SH-SY5Y (cell line): Measurements from ENCODE around the gene SSBP3.

Experiments used
- GATA2 ChIP-seq: IDR thresholded peaks from 2 replicates; pipeline ENCODE4 v1.6.1; 2011; ENCODE audit warnings: mild to moderate bottlenecking, low read depth, low read length
- GATA3 ChIP-seq: IDR thresholded peaks from 2 replicates; pipeline ENCODE4 v1.6.1; 2011; ENCODE audit warnings: low read depth, mild to moderate bottlenecking, low read length, moderate library complexity

The SSBP3 gene

DNA sequence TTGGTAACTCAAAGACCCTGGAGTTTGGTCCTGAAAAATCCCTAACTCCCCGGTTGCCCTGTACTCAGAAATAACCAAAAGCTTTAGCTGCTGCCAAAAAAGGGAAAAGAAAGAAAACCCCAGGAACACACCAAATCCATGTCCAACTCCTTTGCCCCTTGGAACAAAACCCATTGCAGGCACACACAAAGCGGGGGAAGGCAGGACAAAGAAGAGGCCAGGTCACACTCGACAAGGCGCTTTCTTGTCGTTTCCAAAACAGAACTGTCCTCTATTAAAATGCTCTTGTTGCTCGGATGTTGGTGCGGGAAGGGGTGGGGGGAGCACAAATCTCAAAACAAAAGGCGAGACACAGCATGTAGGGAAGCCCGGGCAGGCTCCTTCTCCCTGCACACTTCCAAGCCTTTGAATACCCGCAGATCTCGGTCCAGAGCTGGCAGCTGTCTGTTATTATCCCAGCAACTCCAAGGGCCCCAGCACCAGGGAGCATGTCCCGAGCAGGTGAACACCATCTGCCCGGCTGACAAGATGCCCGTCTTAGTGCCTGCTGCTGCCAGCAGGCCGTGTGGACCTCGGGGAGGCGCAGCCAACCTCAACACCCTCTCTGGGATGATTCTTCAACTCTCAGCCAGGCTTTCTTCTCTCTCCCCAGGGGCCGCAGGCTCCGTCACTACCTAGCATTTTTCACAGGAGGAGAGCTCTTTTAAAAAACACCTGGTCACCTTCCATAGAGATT is 96.4 kb downstream of the SSBP3 start:
- TF ChIP-seq GATA2 (no peak), GATA3 (no peak)

DNA sequence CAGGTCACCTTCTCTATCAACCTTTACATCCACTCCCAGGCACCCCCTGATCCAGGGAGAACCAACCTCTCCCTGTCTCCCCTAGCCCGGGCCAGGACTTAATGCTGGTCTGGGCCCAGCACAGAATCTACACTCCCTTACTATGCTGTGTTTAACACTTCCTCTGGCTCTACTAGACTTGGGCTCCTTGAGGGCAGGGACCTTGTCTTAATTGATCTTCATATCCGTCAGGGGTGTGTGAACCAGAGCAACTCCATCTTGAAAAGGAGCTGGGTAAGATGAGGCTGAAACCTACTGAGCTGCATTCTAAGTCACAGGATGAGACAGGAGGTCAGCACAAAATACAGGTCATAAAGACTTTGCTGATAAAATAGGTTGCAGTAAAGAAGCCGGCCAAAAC is 98.9 kb downstream of the SSBP3 start:
- TF ChIP-seq GATA2: no peak
- TF ChIP-seq GATA3: no peak

DNA sequence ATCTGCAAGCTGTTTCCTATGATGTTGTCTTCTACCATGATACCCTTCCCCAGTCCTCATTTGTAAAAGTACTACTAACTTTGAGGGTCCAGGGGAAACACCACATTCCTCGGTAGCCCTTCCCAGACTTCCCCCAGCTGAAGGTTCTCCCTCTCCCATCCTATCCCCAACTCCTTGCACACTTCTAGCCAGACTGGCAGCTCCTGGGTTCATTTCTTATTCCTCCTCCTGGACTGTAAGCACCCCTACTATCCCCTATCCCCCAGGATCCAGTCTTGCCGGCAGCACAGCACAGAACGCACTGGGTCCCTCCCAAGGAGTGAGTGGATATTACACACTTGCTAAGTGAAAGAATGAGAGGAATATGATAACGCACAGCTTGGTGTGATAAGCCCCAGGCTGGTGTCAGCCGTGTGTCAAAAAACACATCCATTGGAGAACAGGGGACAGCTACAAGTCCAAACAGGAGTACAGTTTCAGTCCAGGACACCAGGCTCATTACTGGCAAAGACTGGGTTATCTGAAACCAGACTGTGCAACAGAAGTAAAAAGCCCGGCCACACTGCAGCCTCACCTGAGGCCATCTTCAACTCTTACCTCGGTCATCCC is 100.2 kb downstream of the SSBP3 start:
- TF ChIP-seq GATA3 (no peak), GATA2 (no peak)

DNA sequence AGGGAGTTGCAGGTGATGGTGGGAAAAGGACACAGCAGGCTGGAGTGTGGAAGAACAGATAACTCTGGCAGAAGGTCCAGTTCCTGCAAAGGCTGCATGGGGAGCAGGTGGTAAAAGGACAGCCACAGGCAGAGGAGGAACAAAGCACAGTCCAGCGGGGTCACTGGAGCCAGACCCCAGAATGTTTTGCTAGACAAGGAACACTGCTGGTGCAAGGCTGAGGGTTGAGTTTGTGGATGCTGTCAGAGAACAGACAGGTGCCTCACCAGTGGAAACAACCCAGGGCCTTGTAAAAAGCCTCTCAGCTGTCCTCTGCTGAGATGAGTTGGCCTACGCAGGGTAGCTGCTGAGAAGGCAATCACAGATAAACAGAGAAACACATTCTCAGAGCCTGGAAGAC is 101.7 kb downstream of the SSBP3 start:
- TF ChIP-seq GATA2: no peak
- TF ChIP-seq GATA3: no peak

DNA sequence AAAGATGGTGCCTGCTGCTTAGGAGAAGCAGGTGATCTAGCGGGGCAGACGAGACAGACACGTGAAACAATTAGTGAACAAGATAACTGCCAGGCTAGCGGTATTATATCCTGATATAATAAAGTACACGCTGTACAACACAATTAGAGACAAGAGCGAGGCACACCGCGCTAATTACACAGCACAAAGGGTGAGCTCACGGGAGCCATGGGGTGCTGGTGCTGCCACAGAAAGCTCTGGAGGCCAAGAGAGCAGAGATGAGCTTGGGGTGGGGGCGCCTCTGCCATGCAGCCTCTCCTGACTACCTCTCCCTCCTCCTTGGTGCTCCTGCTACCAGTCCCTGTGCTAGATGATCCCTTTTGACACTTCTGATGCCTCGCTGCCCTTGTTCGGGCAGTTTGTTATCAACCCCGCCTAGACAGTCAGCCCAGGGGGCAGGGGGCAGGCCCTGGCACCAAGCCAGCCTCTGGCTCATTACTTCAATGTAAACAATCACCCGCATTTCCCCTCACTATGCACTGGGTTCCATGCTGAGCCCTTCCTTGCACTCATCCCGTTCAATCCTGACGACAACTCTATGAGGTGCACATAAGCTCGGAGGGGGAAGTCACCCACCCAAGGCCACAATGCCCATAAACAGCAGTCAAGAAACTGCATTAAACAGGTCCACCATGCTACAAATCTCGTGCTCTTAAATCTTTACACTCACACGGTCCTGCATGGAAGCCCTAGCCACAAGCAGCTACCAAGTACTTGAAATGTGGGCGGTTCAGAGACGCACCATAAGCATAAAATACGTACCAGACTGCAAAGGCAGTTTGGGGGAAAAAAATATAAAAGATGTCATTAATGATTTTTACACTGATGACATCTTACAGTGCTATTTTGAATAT is 103.0 kb downstream of the SSBP3 start:
- TF ChIP-seq GATA2 (no peak), GATA3 (no peak)

DNA sequence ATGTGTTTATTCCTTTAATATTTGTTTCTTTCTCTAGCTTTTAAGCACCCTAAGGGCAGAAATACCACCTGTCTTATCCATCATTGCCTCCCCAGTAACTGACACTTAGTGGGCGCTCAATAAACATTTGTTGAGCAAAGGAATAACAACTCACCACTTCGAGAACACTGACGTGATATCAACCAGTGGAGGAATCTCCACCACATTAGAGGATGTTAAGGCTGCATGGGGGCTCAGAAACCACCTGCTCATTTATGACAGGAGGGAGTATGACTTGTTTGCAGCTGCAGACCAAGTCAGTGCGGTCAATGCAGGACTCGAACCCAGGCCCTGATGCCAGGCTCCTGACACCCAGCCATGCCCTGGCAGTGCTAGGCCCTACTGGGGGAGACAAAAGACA is 103.6 kb downstream of the SSBP3 start:
- TF ChIP-seq GATA2 (no peak), GATA3 (no peak)

DNA sequence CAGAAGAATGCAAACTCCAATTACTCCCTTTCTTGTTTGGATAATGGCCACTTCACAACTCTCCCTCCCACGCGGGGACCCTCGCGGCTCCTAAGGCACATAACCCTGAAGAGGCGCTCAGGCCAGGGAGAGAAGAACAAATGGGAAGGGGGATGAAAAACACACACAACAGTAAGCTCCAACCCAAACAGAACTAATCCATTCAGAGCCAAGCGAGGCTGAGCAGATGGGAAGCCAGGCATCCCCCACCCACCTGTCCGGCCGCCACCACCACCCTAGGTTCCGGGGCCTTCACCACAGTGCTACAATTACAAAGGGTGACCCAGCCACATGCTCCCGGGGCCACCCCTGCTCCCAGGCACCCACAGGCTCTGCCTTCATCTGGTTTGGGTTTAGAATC is 104.7 kb downstream of the SSBP3 start:
- no peak for TF ChIP-seq GATA2
- TF ChIP-seq GATA3: no peak

DNA sequence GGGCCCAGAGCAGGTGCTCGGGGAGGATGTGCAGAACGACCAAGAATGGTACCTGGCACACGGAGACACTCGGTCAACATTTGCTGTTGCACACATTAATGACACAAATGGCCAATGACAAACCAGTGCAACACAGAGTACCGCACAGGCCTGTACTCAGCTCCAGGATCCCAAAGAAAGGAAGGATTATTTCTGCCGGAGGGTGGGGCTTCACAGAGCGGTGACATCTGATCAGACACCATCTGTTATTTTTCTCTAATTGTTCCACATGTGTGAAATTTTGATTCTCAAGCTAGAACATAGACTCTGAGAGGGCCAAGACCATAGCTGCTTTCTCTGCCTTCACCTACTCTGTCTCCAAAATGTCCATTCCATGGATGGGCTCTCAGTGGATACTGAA is 105.8 kb downstream of the SSBP3 start:
- TF ChIP-seq GATA2 (no peak), GATA3 (no peak)

DNA sequence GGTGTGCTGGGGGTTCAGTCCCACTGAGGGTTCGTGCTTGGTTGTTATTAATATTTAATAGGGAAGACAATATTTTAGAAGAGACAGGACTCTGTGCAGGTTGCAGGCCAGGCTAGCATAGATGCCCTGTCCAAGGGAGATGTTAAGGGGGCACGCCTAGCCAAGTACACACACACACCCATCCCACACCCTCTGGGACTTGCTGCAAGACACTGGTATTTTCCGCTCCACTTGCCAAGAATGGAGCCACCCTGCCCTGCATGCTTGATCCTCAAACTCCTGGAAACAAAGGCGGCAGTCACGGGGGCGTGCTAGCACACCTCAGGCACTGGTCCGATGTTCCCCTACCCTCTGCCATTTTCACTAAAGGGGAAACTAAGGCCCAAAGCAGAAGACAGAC is 107.2 kb downstream of the SSBP3 start:
- TF ChIP-seq GATA3 (no peak), GATA2 (no peak)

DNA sequence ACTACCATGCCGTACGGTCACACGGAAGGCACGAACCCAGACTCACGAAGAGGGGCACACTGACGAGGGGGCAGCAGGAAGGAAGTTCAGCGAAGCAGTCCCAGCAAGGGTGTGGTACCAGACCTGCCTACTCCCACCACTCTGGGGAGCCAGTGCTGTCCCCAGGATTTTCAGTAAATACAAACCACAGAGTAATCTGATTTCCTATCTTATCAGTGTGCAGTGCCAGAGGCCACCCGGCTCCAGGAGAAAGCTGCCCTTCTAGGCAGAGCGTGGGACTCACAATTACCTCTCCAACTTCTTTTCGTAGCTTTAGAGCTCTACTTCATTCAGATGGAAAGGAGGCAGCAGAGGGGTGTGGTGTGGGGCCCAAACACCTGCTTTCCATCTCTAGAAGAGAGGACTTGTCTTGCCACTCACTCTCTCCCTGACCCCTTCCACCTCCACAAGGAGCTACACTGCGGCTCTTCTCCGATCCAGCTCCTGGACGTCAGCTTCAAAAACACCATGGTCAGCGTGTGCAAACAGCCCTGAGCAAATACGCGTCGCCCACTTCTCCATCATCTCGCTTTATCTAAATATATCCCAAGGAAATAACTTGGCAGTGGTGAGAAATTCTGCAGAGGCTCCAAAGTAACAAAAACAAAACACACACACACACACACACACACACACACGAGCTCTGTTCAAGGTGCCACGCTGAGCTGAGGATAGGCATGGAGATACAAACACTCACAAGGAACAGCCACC is 107.7 kb downstream of the SSBP3 start:
- TF ChIP-seq GATA3: no peak; the same call in 1 of the 2 replicates
- TF ChIP-seq GATA2: peak; percentile 95

DNA sequence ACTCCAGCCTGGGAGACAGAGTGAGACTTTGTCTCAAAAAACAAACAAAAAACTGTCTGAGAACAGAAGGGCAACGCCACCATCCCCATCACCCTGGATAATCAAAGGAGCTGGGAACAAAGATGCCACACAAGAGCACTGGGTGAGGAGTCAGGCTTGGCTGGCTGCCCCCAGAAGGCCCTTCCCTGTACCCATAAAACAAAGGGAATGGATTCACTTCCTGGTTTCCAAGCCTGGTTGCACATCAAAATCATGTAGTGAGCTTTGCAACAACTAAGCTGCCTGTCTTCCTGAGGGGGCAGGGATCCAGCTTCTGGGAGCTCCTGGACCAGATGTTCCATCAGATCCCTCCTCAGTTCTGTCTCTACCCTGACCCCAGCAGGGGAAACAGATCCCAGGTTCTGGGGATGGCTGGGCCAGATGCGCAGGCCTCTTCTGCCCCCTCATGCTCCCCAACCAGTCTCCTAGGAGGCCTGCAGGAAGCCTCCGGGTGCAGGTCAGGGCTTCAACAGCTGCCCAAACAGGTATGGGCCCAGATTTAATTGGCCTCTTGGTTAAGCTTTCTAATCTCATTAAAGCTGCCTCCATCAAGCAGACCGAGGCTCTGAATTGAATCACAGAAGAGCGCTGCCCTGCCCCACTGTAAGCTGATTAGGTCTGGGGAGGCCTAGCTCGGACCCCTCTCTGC is 108.5 kb downstream of the SSBP3 start:
- TF ChIP-seq GATA2 (no peak), GATA3 (no peak)

DNA sequence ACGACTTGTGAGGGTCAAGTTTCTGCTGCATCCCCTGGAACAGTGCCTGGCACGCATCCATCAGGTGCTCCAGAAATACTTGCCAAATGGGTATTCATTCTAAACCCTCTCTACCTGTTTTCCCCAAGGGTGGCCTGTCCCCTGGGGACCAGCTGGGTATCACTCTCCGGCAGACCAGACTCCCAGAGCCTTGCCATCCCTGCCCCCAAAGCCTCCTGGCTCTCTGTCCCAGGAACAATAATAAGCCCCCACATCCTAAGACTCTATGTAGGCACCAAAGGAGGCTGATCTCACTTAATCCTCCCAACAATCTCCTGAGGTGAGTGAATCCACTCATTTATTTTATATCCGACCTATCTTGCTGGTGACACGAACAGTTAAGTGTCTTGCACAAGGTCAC is 109.5 kb downstream of the SSBP3 start:
- no peak for TF ChIP-seq GATA3
- TF ChIP-seq GATA2: no peak

DNA sequence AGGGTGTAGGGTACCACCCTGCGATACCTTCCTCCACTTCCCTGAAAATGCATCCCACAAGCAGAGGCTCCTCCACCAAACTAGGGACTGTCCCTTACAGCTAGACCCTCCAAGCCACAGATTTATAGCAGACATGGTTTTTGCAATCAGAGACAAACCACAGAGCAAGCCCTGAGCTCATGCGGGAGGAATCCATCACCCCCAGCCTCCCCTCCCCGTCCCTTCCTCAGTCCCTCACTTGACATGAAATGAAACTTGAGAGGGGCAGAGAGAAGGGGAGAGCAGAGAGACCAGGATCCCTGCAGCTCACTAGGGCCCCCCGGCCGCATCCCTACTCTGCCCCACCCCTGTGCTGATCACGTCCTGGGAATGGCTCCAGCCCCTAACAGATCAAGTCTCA is 111.3 kb downstream of the SSBP3 start:
- TF ChIP-seq GATA3 (no peak), GATA2 (no peak)
